Heart right ventricle (tissue), 16 donors: Measurements from ENCODE around the gene GPR119. TPM values are rescaled to one million over a fixed set of nuclear protein-coding genes. Genes with fewer than 3 reads are reported as not detected.

ENCODE experiments used
- ATAC-seq, 8 donors: fragments of 200-7000 bp; cut with Tn5 transposase; one replicate each; pipeline ENCODE4 v1.9.1; 2020; ENCODE audit warnings: mild to moderate bottlenecking in 8 of 8, moderate library complexity in 8 of 8, moderate number of reproducible peaks in 1 of 8
- DNase-seq, 2 donors: peaks; one replicate each; pipeline ENCODE4 v3.0.0-alpha.2; 2020
- H3K27ac ChIP-seq, 10 donors: fragments of 200-600 bp; sonication (generic) in 2 of 10; one replicate each; pipeline versions ENCODE4 v1.5.0 to v1.8.0; 2020 to 2022; ENCODE audit warnings: mild to moderate bottlenecking in 3 of 10
- H3K27me3 ChIP-seq, 7 donors: fragments of 200-600 bp; one replicate each; pipeline ENCODE4 v1.8.0; 2021 to 2022; ENCODE audit warnings: mild to moderate bottlenecking in 2 of 7
- H3K36me3 ChIP-seq, 9 donors: fragments of 200-600 bp; sonication (generic) in 1 of 9; one replicate each; pipeline versions ENCODE4 v1.5.0 to v1.8.0; 2020 to 2022; ENCODE audit warnings: mild to moderate bottlenecking in 2 of 9
- H3K4me1 ChIP-seq, 9 donors: fragments of 200-600 bp; sonication (generic) in 1 of 9; one replicate each; pipeline versions ENCODE4 v1.5.0 to v1.8.0; 2020 to 2022; ENCODE audit warnings: mild to moderate bottlenecking in 4 of 9
- H3K4me3 ChIP-seq, 10 donors: fragments of 200-600 bp; sonication (generic) in 2 of 10; one replicate each; pipeline versions ENCODE4 v1.5.0 to v1.8.0; 2020 to 2022; ENCODE audit warnings: mild to moderate bottlenecking in 7 of 10, moderate library complexity in 2 of 10
- H3K9me3 ChIP-seq, 11 donors: fragments of 200-600 bp in 10 of 11; sonication (generic) in 2 of 11; one replicate each; pipeline versions ENCODE4 v1.5.0 to v1.8.0; 2013 to 2022; ENCODE audit warnings: mild to moderate bottlenecking in 2 of 11, control low read depth in 1 of 11, moderate library complexity in 1 of 11
- WGBS, 2 donors: extraction: QIAGEN DNeasy Blood & Tissue Kit; methylation state at CpG; one replicate each; pipeline ENCODE4 v1.1.7; 2013; ENCODE audit warnings: inconsistent platforms in 1 of 2; 5-methylcytosine and 5-hydroxymethylcytosine counted together
- intact Hi-C, 10 donors: fragments of 100-400 bp; cut with DNase I; formaldehyde crosslinking; loops; one replicate each; pipeline versions ENCODE4 v1.11.1 to v1.14.2; 2022
- polyA plus RNA-seq, 2 donors: library from polyadenylated mRNA; stranded (reverse); fragments of 200-250 nt; gene quantifications; one replicate each; pipeline ENCODE4 v1.2.3, GENCODE V29; 2013
- total RNA-seq, 10 donors: library from RNA; stranded (reverse); fragmentation: NEBNext Ultra II Directional in 3 of 10; extraction: Animal tissue kit (Norgen Biotek cat#: 25700) in 3 of 10; gene quantifications; one replicate each; pipeline versions ENCODE4 v1.2.1 to v1.2.4, GENCODE V29; 2021 to 2023
- TF ChIP-seq, protein P1 (sequence below), 9 donors: fragments of 200-600 bp; sonication (generic) in 2 of 9; IDR thresholded peaks; one replicate each; pipeline versions ENCODE4 v1.5.0 to v1.8.0; 2021 to 2022; ENCODE audit warnings: antibody characterized with exemption in 9 of 9, mild to moderate bottlenecking in 5 of 9, moderate library complexity in 1 of 9
- donor health status: Arrhythmogenic right ventricular cardiomyopathy.
- donor health status: ischemic (EF 13 %, LVEDD 7.1; RV severe dilation, severe dysfunction).
- donor health status: healthy with polysubstance abuse.
- donor health status: DM: no; HTN: yes; CAD: no.
- donor health status: DM: no; HTN: no; CAD: no.
- donor health status: ischemic (EF 25% LVEDD 6.9; RV normal size, moderate dysfunction).
- donor health status: ischemic (EF 25% LVEDD 5.7; RV mildly dilated, moderate dysfunction).
- donor health status: healthy.
- donor health status: DM: yes; HTN: yes; CAD: no.
- donor health status: Ischemic cardiomyopathy.
- donor health status: ischemic (EF 35%, LVEDD 5.7; RV mildly dilated, moderate dysfunction).
- donor health status: nonischemic (EF 11% LVEDD 7.7; RV severe dilation, severe dysfunction).
- donor health status: DM: yes; HTN: yes; CAD: no.
- donor health status: PGD.
- donor health status: ischemic (EF 29% LVEDD 5.4; RV normal size, mild dysfunction).
- donor health status: nonischemic (EF 23%, LVEDD 6.1; RV moderate dilation, normal function).

Gene GPR119
- total and polyA plus RNA-seq, 12 donors: not detected

DNA sequence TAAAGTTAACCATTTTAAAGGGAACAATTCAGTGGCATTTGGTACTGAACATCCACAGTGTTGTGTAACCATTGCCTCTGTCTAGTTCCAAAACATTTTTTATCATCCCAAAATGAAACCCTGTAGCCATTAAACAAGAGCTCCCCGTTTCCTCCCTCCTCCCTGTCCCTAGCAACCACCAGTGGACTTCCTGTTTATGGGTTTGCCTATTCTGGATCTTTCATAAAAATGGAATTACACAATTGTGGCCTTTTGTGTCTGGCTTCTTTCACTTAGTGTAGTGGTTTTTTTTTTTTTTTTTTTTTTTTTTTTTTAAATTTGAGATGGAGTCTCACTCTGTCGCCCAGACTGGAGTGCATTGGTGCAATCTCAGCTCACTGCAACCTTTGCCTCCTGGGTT is 27.9 kb upstream of the GPR119 start:
- ATAC-seq (peak in 3 of 8 donors; percentile 25 to 74 (median 42)), DNase-seq (no peak)
- TF ChIP-seq, protein P1, sequence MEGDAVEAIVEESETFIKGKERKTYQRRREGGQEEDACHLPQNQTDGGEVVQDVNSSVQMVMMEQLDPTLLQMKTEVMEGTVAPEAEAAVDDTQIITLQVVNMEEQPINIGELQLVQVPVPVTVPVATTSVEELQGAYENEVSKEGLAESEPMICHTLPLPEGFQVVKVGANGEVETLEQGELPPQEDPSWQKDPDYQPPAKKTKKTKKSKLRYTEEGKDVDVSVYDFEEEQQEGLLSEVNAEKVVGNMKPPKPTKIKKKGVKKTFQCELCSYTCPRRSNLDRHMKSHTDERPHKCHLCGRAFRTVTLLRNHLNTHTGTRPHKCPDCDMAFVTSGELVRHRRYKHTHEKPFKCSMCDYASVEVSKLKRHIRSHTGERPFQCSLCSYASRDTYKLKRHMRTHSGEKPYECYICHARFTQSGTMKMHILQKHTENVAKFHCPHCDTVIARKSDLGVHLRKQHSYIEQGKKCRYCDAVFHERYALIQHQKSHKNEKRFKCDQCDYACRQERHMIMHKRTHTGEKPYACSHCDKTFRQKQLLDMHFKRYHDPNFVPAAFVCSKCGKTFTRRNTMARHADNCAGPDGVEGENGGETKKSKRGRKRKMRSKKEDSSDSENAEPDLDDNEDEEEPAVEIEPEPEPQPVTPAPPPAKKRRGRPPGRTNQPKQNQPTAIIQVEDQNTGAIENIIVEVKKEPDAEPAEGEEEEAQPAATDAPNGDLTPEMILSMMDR (IDR thresholded peaks at IDR 0.05): no peak
- intact Hi-C loops: no loop called here
- H3K27ac ChIP-seq: peak overlapping the region in 1 of 10 donors; percentile 15
- peaks cover 0 to 65% (median 0%) of the 10 kb centered on the region in 9 donors for H3K36me3 ChIP-seq
- H3K4me3 ChIP-seq: no peak overlapping the region
- no peaks in the 10 kb centered on the region for H3K4me1 ChIP-seq
- H3K27me3 ChIP-seq: no peaks in the 10 kb centered on the region
- H3K9me3 ChIP-seq: no peaks in the 10 kb centered on the region
- WGBS, 2 donors: 55 to 60% methylated on average over 1 to 2 of the region's 2 CpGs

DNA sequence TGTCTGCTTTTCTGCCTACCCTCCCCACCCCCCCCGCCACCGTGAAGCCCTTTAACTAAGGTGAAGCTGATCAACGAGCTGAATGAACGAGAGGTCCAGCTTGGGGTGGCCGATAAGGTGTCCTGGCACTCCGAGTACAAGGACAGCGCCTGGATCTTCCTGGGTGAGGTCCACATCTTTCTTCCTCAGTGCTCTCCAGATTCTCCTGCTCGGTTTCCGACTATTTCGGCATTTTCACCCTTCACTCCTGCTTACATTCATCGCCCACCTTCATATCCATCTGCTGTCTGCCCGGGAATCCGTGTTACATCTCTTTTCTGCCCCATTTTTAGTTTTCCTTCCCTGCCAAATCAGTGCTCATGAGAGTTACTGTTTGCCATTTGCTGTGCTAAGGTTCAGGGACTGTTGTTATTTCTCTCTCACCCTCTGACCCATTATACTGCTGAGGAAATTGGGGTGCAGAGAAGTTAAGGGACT is 16.8 kb upstream of the GPR119 start:
- ATAC-seq: peak in 6 of 8 donors; percentile 12 to 49 (median 40)
- Histone ChIP-seq H3K27ac (peak overlapping the region in 9 of 10 donors; percentile 60 to 88 (median 81)), H3K9me3 (no peaks in the 10 kb centered on the region), H3K4me3 (peak overlapping the region; percentile 60 to 79 (median 70)), H3K36me3 (peaks cover 0 to 24% (median 0%) of the 10 kb centered on the region in 9 donors), H3K4me1 (peaks cover 0 to 21% (median 0%) of the 10 kb centered on the region in 9 donors), H3K27me3 (peaks cover 0 to 18% (median 0%) of the 10 kb centered on the region in 7 donors)
- TF ChIP-seq, protein P1 (IDR thresholded peaks at IDR 0.05): no peak
- no peak for DNase-seq
- intact Hi-C loops: no loop called here
- WGBS, 2 donors: 1 to 2% methylated on average over 12 to 13 of the region's 13 CpGs

DNA sequence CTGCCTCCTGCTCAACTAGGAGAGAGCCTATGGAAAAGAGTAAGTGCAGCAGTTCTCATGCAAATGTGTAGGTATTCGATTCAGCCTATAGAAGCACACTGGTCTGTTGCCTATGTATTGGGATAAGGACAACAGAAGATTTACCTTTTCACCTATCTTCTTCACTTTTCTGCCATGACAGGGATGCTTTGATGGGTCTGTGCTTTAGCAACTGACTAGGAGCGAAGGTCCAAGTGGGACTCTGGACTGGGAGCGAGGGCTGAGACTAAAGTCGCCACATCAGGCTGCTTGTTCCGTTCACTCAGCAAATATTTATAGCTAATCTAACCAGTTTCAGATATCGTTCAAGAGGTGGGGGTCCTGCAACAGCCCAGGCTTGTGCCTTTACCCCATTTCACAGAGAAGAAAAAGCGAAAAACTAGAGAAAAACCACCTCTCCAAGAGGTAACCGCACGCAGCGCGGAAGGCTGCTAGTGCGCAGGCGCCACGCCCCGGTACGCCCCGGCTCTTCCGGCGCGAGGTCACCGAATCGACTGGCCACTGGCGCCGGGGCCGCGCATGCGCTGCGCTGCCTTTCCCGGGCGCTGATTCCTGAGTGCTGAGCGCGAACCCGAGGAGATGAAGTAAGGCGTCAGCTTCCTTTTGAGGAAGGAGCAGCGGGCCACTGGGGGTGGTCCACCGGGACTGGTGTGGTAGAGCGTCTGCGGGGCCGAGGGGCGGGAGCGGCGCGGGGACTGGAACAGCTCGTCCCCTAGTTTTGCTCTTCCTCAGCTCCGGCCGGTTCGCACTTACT is 16.1 kb upstream of the GPR119 start, which contains the start of gene RBMX2:
TSS of gene RBMX2 (plus strand) at position 573 of the 793 bp plus-strand sequence. CDS start at position 619, 46 bp downstream.
- Histone ChIP-seq H3K27ac (peak within 1 kb of the TSS in 9 of 10 donors; percentile 60 to 88 (median 81)), H3K36me3 (peaks cover 0 to 20% (median 0%) of the 10 kb centered on the region in 9 donors), H3K9me3 (no peaks in the 10 kb centered on the region), H3K4me3 (peak within 1 kb of the TSS; percentile 60 to 79 (median 70)), H3K27me3 (peaks cover 0 to 23% (median 0%) of the 10 kb centered on the region in 7 donors), H3K4me1 (peaks cover 0 to 21% (median 0%) of the 10 kb centered on the region in 9 donors)
- WGBS, 2 donors: 0 to 1% methylated on average over 36 to 47 of the region's 47 CpGs
- ATAC-seq (peak; percentile 95 to 100 (median 99)), DNase-seq (peak; percentile 57 to 80)
- TF ChIP-seq, protein P1 (IDR thresholded peaks at IDR 0.05): no peak
- intact Hi-C loops: no loop called here

DNA sequence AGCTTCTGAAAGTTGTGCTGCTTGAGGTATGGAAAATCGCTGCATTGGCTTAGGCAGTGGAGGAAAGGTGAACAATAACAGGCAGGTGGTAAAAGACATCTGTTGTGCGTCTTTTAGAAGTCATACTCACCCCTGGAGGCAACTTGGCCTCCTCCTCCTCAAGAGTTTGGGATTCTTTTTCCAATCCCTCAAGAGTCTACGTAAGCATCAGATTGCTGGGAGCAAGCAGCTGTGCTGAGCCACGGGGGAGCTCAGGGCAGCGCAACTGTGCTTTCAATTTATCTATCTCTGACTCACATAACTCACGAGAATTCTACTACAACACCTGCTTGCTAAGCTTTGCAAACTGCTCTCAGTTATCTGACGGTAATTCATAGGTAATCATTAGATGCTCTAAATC is 9.9 kb upstream of the GPR119 start:
- TF ChIP-seq, protein P1 (IDR thresholded peaks at IDR 0.05): no peak
- no peak for DNase-seq
- intact Hi-C loops: loop anchor here in 4 of 10 donors (5.0 to 10.0 kb wide), 2 partner anchors 519 to 522 kb away; no protein-coding TSS in a partner anchor

More for the DNA sequence above, 9.9 kb upstream of the GPR119 start:
- Histone ChIP-seq H3K9me3 (no peaks in the 10 kb centered on the region), H3K27ac (no peak overlapping the region), H3K27me3 (peaks cover 0 to 57% (median 0%) of the 10 kb centered on the region in 7 donors), H3K4me3 (no peak overlapping the region), H3K4me1 (no peaks in the 10 kb centered on the region), H3K36me3 (no peaks in the 10 kb centered on the region)
- 58 to 70% methylated on average over 7 of the region's 7 CpGs for WGBS, 2 donors
- no peak for ATAC-seq
